OCI-LY7 (cell line): Measurements from ENCODE around the gene RNASEL. TPM values are rescaled to one million over a fixed set of nuclear protein-coding genes. Genes with fewer than 3 reads are reported as not detected.

ENCODE experiments used
- BruUV-seq: library from RNA; stranded (reverse); fragments of 400-500 nt; replicated peaks from 2 replicates; lab custom pipeline; 2021; lab: Mats Ljungman, UMichigan
- CTCF ChIA-PET: fragments of 300-600 bp; sonication (Branson Sonifier 250); formaldehyde crosslinking; loops from one replicate; lab custom pipeline; 2022; ENCODE audit warnings: antibody characterized with exemption; ENCODE audit not compliant: unreplicated experiment; lab: Charles Lee
- POLR2A ChIA-PET: fragments of 300-600 bp; sonication (Branson Sonifier 250); formaldehyde crosslinking; loops from one replicate; lab custom pipeline; 2022; ENCODE audit warnings: antibody characterized with exemption; lab: Charles Lee
- DNase-seq: peaks from one replicate; pipeline ENCODE4 v3.0.0-alpha.2; 2015; ENCODE audit warnings: low spot score
- H2AFZ ChIP-seq: fragments of 200-600 bp; sonication (generic), shearing (Covaris generic); 2 replicates; pipeline ENCODE4 v1.6.1; 2014; ENCODE audit warnings: mild to moderate bottlenecking, antibody characterized with exemption, low read length, moderate library complexity
- H3K27ac ChIP-seq: fragments of 200-600 bp; sonication (generic); 2 replicates; pipeline ENCODE4 v1.5.1; 2014; ENCODE audit warnings: mixed run types, low read depth, mild to moderate bottlenecking, moderate library complexity, low read length, inconsistent platforms; ENCODE audit not compliant: poor library complexity, severe bottlenecking
- H3K36me3 ChIP-seq: fragments of 200-600 bp; sonication (generic); 2 replicates; pipeline ENCODE4 v1.6.1; 2014; ENCODE audit warnings: mild to moderate bottlenecking, antibody characterized with exemption, low read length, moderate library complexity, mixed read lengths; ENCODE audit not compliant: insufficient read depth
- H3K4me1 ChIP-seq: fragments of 200-600 bp; sonication (generic); 2 replicates; pipeline ENCODE4 v1.5.1; 2014; ENCODE audit warnings: mild to moderate bottlenecking, low read length; ENCODE audit not compliant: insufficient read depth, poor library complexity, severe bottlenecking
- H3K4me2 ChIP-seq: fragments of 200-600 bp; sonication (generic); 2 replicates; pipeline ENCODE4 v1.6.1; 2014; ENCODE audit warnings: mild to moderate bottlenecking, low read length
- H3K4me3 ChIP-seq: fragments of 200-600 bp; sonication (generic); 2 replicates; pipeline ENCODE4 v1.5.1; 2014; ENCODE audit warnings: mild to moderate bottlenecking, low read depth, low read length; ENCODE audit not compliant: poor library complexity, severe bottlenecking
- H3K79me2 ChIP-seq: fragments of 200-600 bp; sonication (generic); 2 replicates; pipeline ENCODE4 v1.6.1; 2016; ENCODE audit warnings: low read depth, mild to moderate bottlenecking, low read length, moderate library complexity, mixed read lengths; ENCODE audit not compliant: insufficient read depth
- H3K9me2 ChIP-seq: fragments of 200-600 bp; sonication (generic); 2 replicates; pipeline ENCODE4 v1.6.1; 2016; ENCODE audit warnings: mild to moderate bottlenecking, low read length, mixed read lengths; ENCODE audit not compliant: insufficient read depth
- H3K9me3 ChIP-seq: fragments of 200-600 bp; sonication (generic); 2 replicates; pipeline ENCODE4 v1.6.1; 2014; ENCODE audit warnings: mild to moderate bottlenecking, mixed run types, low read length, mixed read lengths
- H4K20me1 ChIP-seq: fragments of 200-600 bp; sonication (generic); 2 replicates; pipeline ENCODE4 v1.6.1; 2014; ENCODE audit warnings: mild to moderate bottlenecking, antibody characterized with exemption, low read length, moderate library complexity, mixed read lengths; ENCODE audit not compliant: insufficient read depth
- EZH2phosphoT487 ChIP-seq: fragments of 200-600 bp; sonication (generic); IDR thresholded peaks from 2 replicates; pipeline ENCODE4 v1.6.1; 2018; ENCODE audit warnings: low read depth, borderline replicate concordance, mild to moderate bottlenecking, mixed run types, antibody characterized with exemption, low read length, moderate library complexity, mixed read lengths
- intact Hi-C: fragments of 100-400 bp; cut with micrococcal nuclease; formaldehyde crosslinking; loops from one replicate; pipeline ENCODE4 v1.10.0; 2022; ENCODE audit not compliant: unreplicated experiment
- total RNA-seq, 2 experiments: library from RNA; depleted of rRNA in 1 of 2; stranded (reverse); fragments of >200 nt in 1 of 2; shearing (Covaris generic) in 1 of 2; gene quantifications; 2 replicates each; pipeline ENCODE4 v1.2.3, GENCODE V29; 2014 to 2022
- TF ChIP-seq, protein P1 (sequence below): fragments of 200-600 bp; sonication (generic); conservative IDR thresholded peaks from 2 replicates; pipeline ENCODE4 v1.5.1; 2014; ENCODE audit warnings: mild to moderate bottlenecking, antibody characterized with exemption, low read length, moderate library complexity, mixed read lengths

RNASEL gene
- total RNA-seq, 2 experiments from 2014 or later, result 2.2 to 4.0 TPM

DNA sequence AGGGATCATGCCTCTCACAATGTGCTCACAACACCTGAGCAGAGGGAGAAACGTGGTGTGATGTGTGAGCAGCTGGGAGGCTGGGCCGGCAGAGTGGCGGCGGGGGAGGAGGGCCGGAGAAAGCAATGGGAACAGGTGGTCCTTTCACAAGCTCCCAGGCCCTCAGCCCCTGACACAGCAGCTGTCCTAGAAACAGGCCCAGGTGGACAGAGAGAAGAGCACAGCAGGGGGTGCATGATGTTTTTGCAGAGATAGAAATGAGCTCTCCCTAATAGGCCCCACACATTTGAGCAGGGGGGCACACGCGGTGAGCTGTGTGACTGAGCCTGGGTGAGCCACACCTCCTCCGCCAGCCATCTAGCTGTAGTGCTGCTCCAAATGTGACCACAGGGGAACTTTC, 22.7 kb upstream of the RNASEL start:
- H3K9me2 ChIP-seq, result no peaks in the 10 kb centered on the region
- no peaks in the 10 kb centered on the region for H3K36me3 ChIP-seq
- peak; percentile 79 for DNase-seq
- H2AFZ ChIP-seq, result peak overlapping the region; percentile 29; the same call in 1 of the 2 replicates
- POLR2A ChIA-PET, result interaction anchor here (1.0 to 7.5 kb wide), 9 partner anchors 8 to 171 kb away, joined by 3 to 113 read pairs (median 7); partner anchors contain the start of gene RGS16
- intact Hi-C loops, result no loop called here
- H4K20me1 ChIP-seq, result no peaks in the 10 kb centered on the region
- peak overlapping the region; percentile 29 for H3K27ac ChIP-seq
- no peak overlapping the region for H3K4me3 ChIP-seq
- no peaks in the 10 kb centered on the region for H3K9me3 ChIP-seq
- no peak for TF ChIP-seq EZH2phosphoT487
- TF ChIP-seq, protein P1, sequence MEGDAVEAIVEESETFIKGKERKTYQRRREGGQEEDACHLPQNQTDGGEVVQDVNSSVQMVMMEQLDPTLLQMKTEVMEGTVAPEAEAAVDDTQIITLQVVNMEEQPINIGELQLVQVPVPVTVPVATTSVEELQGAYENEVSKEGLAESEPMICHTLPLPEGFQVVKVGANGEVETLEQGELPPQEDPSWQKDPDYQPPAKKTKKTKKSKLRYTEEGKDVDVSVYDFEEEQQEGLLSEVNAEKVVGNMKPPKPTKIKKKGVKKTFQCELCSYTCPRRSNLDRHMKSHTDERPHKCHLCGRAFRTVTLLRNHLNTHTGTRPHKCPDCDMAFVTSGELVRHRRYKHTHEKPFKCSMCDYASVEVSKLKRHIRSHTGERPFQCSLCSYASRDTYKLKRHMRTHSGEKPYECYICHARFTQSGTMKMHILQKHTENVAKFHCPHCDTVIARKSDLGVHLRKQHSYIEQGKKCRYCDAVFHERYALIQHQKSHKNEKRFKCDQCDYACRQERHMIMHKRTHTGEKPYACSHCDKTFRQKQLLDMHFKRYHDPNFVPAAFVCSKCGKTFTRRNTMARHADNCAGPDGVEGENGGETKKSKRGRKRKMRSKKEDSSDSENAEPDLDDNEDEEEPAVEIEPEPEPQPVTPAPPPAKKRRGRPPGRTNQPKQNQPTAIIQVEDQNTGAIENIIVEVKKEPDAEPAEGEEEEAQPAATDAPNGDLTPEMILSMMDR, result no peak
- peak overlapping the region; percentile 37 for H3K4me2 ChIP-seq
- peaks cover 82% of the 10 kb centered on the region for H3K4me1 ChIP-seq
- no TSS peak for BruUV-seq
- CTCF ChIA-PET, result interaction anchor here (1.0 to 1.6 kb wide), 5 partner anchors 11 to 175 kb away, joined by 3 to 5 read pairs (median 3); no protein-coding TSS in a partner anchor
- H3K79me2 ChIP-seq, result no peaks in the 10 kb centered on the region

DNA sequence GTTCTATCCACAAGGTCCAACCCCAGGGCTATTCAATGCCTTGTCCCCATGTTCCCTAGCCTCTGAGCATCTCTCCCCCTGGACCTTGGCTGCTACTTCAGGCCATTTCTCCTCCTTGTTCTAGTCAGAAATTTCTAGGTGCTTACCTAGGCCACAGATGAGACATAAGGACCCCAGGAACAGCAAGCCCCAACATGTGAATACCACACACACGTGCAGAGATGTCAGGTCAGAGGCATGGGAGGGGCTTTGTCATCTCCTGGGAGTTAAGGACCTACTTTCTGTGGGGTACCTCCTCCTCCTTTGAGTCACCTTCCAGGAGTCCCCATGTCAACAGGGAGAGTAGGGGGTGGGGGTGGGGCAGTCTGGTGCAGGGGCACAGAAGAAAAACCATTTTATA, 22.3 kb upstream of the RNASEL start:
- POLR2A ChIA-PET, result interaction anchor here (1.3 to 7.5 kb wide), 5 partner anchors 7 to 63 kb away, joined by 4 to 113 read pairs (median 11); partner anchors contain the start of gene RGS16
- CTCF ChIA-PET, result interaction anchor here (1.0 to 1.6 kb wide), 4 partner anchors 11 to 171 kb away, joined by 3 to 5 read pairs (median 4); no protein-coding TSS in a partner anchor
- Histone ChIP-seq H3K79me2 (no peaks in the 10 kb centered on the region), H3K4me1 (peaks cover 79% of the 10 kb centered on the region), H4K20me1 (no peaks in the 10 kb centered on the region), H3K4me3 (no peak overlapping the region), H3K36me3 (no peaks in the 10 kb centered on the region), H2AFZ (peak overlapping the region; percentile 29; the same call in 1 of the 2 replicates), H3K9me2 (no peaks in the 10 kb centered on the region), H3K9me3 (no peaks in the 10 kb centered on the region), H3K4me2 (peak overlapping the region; percentile 37), H3K27ac (peak overlapping the region; percentile 29)
- no peak for DNase-seq
- intact Hi-C loops, result no loop called here
- BruUV-seq, result no TSS peak
- TF ChIP-seq, protein P1, result no peak
- TF ChIP-seq EZH2phosphoT487, result no peak

DNA sequence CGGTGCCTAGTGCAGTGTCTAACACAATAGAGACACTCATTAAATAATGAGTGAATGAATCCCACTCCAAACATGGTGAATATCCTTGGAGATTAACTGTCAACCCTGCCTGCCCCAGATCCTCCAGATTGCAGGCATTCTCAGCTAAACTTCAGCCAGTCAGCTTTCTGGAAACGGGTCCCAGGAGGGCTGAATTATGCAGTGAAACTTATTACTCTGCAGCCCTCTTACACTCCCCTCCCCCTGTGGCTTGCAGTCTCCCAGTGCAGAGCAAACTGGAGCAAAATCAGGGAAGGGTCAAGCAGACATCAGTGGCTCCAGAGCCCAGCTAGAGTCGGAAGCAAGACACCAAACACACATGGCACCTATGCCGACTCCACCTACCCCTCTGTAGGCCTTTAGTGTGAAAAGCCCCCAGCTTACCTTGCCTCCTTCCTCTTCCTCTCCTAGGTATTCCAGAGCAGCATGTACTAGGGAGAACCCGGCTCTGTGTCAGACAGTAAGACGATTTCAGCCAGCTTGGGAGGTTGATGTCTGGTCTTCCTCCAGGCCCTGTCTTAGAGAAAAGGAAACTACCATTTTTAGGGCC, 21.6 kb upstream of the RNASEL start:
- CTCF ChIA-PET, result interaction anchor here (1.6 kb wide), 1 partner anchor 38 kb away, joined by 4 read pairs; no protein-coding TSS in a partner anchor
- Histone ChIP-seq H2AFZ (no peak overlapping the region), H4K20me1 (no peaks in the 10 kb centered on the region), H3K27ac (no peak overlapping the region), H3K79me2 (no peaks in the 10 kb centered on the region), H3K36me3 (no peaks in the 10 kb centered on the region), H3K9me3 (no peaks in the 10 kb centered on the region), H3K4me3 (no peak overlapping the region), H3K4me2 (peak overlapping the region; percentile 37), H3K9me2 (no peaks in the 10 kb centered on the region), H3K4me1 (peaks cover 73% of the 10 kb centered on the region)
- no peak for DNase-seq
- TF ChIP-seq EZH2phosphoT487, result no peak
- TF ChIP-seq, protein P1, result no peak
- BruUV-seq, result no TSS peak
- intact Hi-C loops, result no loop called here
- POLR2A ChIA-PET, result interaction anchor here (1.8 to 7.5 kb wide), 3 partner anchors 10 to 39 kb away, joined by 7 to 113 read pairs (median 11); no protein-coding TSS in a partner anchor
